SK-MEL-5 (cell line): Measurements from ENCODE around the gene CTAGE1. TPM values are rescaled to one million over a fixed set of nuclear protein-coding genes. Genes with fewer than 3 reads are reported as not detected.

Experiments used
- total RNA-seq: library from RNA; depleted of rRNA; stranded (reverse); fragments of >200 nt; shearing (Covaris generic); gene quantifications from 2 replicates; pipeline ENCODE4 v1.2.3, GENCODE V29; 2014; rRNA removed

The CTAGE1 gene
- total RNA-seq, 1 experiment from 2014 or later, result not detected

Other genes with a start within 250 kb of the CTAGE1 start
- 2.1 and 2.7 TPM in 2 replicates for gene GATA6, start 248.3 kb downstream of the CTAGE1 start, total RNA-seq